ENCODE results near the gene CCDC12. TPM values are rescaled to one million over a fixed set of nuclear protein-coding genes. Genes with fewer than 3 reads are reported as not detected.

The CCDC12 gene
- polyA plus RNA-seq, 1 of the 3 experiments (the other 2 are of a cell fraction): 105 TPM

- TF ChIP-seq EZH2phosphoT487 (IDR thresholded peaks at IDR 0.05; ENCODE audit: borderline replicate concordance, low read depth): no peak
- no peak for TF ChIP-seq RFX5 (IDR thresholded peaks at IDR 0.05; ENCODE audit: low read length)
- TF ChIP-seq RAD21 (IDR thresholded peaks at IDR 0.05; ENCODE audit: low read length): no peak
- no peak for TF ChIP-seq NRF1 (IDR thresholded peaks at IDR 0.05; ENCODE audit: low read depth, low read length)
- no peak for TF ChIP-seq TEAD4 (IDR thresholded peaks at IDR 0.05; ENCODE audit: borderline replicate concordance, insufficient read depth)
- no peak for TF ChIP-seq RCOR1 (IDR thresholded peaks at IDR 0.05; ENCODE audit: low read length)
Observed at GRCh38 chr3:46974421-46975171, 1.9 kb downstream of the CCDC12 start (continued).

- no peak overlapping the region for H3K4me3 ChIP-seq (ENCODE audit: low read depth in 2 of 2, low read length in 1 of 2)
- peaks cover 89% of the 10 kb centered on the region for H3K79me2 ChIP-seq (ENCODE audit: insufficient read depth)
- H3K27ac ChIP-seq (ENCODE audit: low read depth in 2 of 2, low read length in 1 of 2): no peak overlapping the region
- WGBS (ENCODE audit: low lambda C conversion rate): 89% methylated on average over 2 of the region's 2 CpGs
- no peaks in the 10 kb centered on the region for H3K9me3 ChIP-seq
- POLR2A ChIA-PET: no interaction called here
- no peak overlapping the region for H3K4me2 ChIP-seq
- H3F3A ChIP-seq (replicated peaks; ENCODE audit: insufficient read depth): no peaks in the 10 kb centered on the region
- H3K9ac ChIP-seq: no peak overlapping the region
- no peak for TF ChIP-seq FOXJ3 (CRISPR knock-in tag; IDR thresholded peaks at IDR 0.05)
- TF ChIP-seq USF2 (IDR thresholded peaks at IDR 0.05; ENCODE audit: borderline replicate concordance, low read depth, low read length): no peak
- TF ChIP-seq MXI1 (IDR thresholded peaks at IDR 0.05; ENCODE audit: low read depth, low read length): no peak
- TF ChIP-seq RXRA (IDR thresholded peaks at IDR 0.05; ENCODE audit: borderline replicate concordance, low read depth): no peak
- no peak for TF ChIP-seq TCF12 (IDR thresholded peaks at IDR 0.05)
- TF ChIP-seq GABPA (IDR thresholded peaks at IDR 0.05; ENCODE audit: low read depth): no peak
- no peak for TF ChIP-seq CTCF (IDR thresholded peaks at IDR 0.05)
- H3K4me1 ChIP-seq (ENCODE audit: control insufficient read depth in 1 of 2, insufficient read depth in 2 of 2, low read depth in 1 of 2, low read length in 1 of 2): peaks cover 3 to 30% of the 10 kb centered on the region in 2 experiments; a peak in 1 of 4 replicates
- H4K20me1 ChIP-seq (ENCODE audit: insufficient read depth): peaks cover 85% of the 10 kb centered on the region
- CTCF ChIA-PET: no interaction called here
- no peaks in the 10 kb centered on the region for H3K9me2 ChIP-seq
- peaks cover 0 to 4% of the 10 kb centered on the region in 2 experiments for H3K36me3 ChIP-seq (replicated peaks in 1 of 2; ENCODE audit: control insufficient read depth in 1 of 2, insufficient read depth in 2 of 2, low read length in 1 of 2)
- H3K27me3 ChIP-seq (ENCODE audit: insufficient read depth): no peaks in the 10 kb centered on the region
- no peak for DNase-seq
- no peak overlapping the region for H2AFZ ChIP-seq (ENCODE audit: low read depth)
Observed at GRCh38 chr3:46972396-46972795, 4.1 kb downstream of the CCDC12 start.

Measured in SK-N-SH (cell line).